GM21423 (cell line): Measurements from ENCODE around the gene APBB3.

ENCODE experiments used
- ATAC-seq: cut with Tn5 transposase; IDR thresholded peaks from one replicate; pipeline ENCODE4 v1.9.1; 2021; ENCODE audit warnings: mild to moderate bottlenecking, moderate library complexity; ENCODE audit not compliant: unreplicated experiment

APBB3 gene

GRCh38 chr5:140576776-140577201 lies 12.4 kb upstream of the APBB3 start:
- ATAC-seq = no peak

- ATAC-seq = no peak
These were observed 10.9 kb upstream of the APBB3 start for GRCh38 chr5:140575309-140575708.

DNA sequence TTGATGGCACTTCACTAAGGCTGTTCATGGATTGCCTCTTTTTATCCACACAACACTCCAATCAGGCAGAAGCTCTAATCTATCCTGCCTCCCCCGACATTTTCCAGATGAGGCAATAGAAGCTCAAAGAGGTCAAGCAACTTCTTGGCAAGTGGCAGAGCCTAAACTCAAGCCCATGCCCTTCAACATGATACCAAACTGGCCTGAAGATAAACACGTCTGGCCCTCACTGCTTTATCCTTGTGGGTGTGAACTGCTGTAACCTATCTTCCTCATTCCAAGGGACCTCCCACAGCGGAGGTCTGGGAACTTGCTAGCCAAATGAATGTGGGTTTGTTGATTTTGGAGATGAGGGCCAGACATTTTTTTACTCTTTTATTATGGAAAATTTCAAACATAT lies 9.8 kb upstream of the APBB3 start:
- no peak for ATAC-seq

GRCh38 chr5:140573683-140574082 lies 9.3 kb upstream of the APBB3 start:
- no peak for ATAC-seq

- no peak for ATAC-seq
These were observed 6.7 kb upstream of the APBB3 start for GRCh38 chr5:140571105-140571504.

DNA sequence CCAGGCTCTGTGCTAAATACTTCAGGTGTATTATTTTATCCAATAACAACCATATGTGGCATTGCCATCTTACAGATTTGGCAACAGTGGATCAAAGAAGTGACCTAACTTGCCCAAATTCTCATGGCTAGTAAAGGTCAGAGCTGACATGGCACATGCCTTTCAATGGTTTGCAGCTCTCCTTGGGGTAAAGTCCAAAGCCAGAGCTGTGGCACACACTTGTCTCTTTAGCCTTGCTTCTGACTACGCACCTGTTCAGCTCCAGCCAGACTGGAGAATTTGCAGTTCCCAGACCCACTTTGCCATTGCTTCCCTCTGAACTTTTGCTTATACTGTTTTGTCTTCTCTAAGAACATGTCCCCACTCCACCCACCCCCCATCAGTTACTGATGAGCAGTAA lies 6.1 kb upstream of the APBB3 start:
- no peak for ATAC-seq

DNA sequence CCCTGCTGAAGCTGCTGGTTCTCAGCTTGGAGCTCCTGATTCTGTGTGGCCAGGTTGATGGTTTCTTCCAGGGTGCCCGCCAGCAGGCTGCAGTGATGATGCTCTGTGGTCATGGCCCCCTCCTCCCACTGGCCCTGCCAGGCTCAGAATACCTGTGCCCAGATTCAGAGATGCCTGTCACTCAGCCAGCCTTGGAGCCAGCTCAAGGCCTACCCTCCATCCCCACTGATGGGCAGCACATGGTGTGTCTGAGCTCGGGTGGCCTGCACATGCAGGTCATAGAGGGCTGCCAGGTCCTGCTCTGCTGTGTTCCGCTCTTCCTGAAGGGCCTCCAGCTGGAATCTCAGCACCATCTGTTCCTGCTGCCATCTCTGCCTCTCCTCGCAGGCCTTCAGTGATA lies 5.7 kb upstream of the APBB3 start:
- ATAC-seq = no peak

GRCh38 chr5:140569197-140569596 lies 4.8 kb upstream of the APBB3 start:
- ATAC-seq = peak; percentile 22

DNA sequence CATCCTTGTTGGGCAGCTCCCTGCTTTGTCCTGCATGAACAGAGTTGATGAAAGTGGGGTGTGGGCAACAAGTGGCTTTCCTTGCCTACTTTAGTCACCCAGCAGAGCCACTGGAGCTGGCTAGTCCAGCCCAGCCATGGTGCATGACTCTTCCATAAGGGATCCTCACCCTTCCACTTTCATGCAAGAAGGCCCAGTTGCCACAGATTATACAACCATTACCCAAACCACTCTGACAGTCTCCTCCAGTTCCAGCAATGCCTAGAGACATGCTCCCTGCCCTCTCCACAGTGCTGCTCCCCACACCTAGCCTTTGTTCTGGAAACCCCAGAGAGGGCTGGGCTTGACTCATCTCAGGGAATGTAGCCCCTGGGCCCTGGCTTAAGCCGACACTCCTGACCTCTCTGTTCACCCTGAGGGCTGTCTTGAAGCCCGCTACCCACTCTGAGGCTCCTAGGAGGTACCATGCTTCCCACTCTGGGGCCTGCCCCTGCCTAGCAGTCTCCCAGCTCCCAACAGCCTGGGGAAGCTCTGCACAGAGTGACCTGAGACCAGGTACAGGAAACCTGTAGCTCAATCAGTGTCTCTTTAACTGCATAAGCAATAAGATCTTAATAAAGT lies 4.2 kb upstream of the APBB3 start:
- no peak for ATAC-seq

- ATAC-seq = no peak
These were observed 3.5 kb upstream of the APBB3 start for GRCh38 chr5:140567871-140568270.

- no peak for ATAC-seq
These were observed 2.9 kb upstream of the APBB3 start for GRCh38 chr5:140567136-140567818.

DNA sequence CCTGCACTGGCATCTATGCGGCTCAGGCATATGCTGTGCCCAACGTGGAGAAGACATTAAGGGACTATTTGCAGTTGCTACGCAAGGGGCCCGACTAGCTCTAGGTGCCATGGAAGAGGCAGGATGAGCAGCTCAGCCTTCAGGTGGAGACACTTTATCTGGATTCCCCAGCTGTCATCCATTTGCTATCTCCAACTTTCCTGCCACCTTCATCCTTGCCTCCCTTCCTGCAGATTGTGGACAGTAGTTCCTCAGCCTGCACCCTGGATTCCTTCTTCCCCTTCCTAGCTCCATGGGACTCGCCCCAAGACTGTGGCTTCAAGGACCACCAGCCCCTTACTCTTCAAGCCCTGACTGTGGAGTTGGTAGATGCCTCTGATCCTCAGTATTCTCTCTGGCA lies 2.3 kb upstream of the APBB3 start:
- ATAC-seq = no peak

GRCh38 chr5:140565780-140566095 lies 1.3 kb upstream of the APBB3 start:
- ATAC-seq = no peak

DNA sequence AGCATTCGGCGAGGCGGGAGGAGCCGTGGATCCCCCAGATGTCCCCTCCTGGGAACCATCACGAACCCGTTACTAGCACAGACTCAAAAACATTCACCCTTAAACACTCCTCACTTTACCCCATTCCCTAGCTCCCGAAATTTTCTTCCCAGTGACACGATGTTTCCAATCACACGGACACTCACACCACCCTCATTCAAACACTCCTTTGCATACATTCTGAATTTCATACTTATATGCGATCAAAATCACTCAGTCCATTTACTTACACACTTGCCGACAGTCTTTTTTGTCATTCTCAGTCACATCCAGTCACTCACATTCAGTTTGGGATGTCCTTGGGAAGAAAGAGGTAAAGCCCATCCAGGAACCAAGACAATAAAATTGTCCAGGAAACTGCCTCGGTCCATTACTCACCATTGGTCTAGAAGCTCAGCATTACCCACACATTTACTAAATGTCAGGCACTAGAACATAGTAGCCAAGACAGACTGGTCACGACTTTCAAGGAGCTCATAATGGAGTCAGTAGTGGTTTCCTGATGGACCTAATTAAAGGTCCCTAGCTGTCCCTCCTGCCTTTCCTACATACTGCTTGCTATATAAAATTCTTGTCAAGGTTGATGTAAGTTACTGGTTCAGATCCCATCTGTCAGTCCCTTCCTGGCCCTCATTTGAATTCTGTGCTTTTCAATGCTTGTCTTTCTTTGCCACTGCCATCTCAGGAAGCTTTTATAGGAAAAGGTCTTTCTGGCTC lies 804 bp upstream of the APBB3 start:
- peak; percentile 0 for ATAC-seq

- ATAC-seq = no peak
These were observed 802 bp downstream of the APBB3 start for GRCh38 chr5:140563596-140563995.

DNA sequence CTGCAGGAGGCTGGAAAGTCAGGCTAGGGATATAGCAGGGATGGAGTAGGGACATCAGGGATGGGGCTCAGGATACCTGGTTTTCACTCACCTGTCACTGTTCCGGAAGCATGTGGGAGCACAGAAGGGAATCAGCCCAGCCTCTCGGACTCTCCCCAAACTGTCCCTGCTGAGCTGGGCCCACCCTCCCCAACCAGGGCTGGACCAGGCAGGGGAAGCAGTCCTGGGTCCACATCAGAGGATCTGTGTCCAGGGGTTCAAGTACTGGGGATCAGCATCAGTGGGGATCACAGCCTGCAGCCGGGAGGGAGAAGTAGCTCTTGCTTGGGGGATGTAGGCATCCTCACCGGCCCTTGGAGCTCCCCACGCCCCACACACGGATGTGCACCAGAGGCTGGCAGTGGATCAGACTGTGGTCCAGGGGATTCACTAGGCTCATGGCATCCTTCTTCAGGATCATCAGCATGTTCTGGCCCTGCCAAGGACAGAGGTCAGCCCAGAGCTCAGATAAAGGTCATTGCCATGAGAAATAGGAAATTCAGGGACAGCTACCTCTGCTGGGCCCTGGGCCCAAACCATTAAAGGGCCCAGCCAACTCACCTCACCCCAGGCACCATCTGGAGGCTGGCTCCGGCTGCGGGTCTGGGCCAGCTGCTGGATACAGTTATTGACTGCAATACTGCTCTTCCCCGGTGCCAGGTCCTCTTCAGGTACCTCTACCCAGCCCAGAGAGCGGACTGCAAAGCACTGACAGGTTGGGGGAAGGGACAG lies 2.5 kb downstream of the APBB3 start:
- ATAC-seq = no peak

DNA sequence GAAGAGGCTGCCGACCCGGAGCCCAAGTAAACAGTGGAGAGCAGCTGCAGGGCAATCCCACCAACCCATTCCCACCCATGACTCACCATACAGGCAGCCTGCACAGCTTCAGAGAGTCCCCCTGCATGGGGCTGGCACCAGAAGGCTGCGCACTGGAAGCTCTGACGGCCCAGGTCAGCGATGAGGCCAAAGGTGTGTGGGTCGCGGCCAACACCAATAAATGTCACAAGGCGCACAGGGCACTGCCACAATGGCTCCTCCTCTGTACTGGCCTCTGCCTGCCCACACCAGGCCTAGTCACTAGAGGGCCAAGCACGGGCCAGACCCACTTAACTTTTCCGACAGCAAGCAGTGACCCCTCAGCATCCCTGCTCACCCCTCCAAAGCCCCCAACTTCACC lies 4.2 kb downstream of the APBB3 start:
- ATAC-seq = no peak

GRCh38 chr5:140558542-140558941 lies 5.9 kb downstream of the APBB3 start:
- no peak for ATAC-seq

GRCh38 chr5:140557965-140558364 lies 6.4 kb downstream of the APBB3 start:
- no peak for ATAC-seq

GRCh38 chr5:140557136-140557805 lies 7.1 kb downstream of the APBB3 start, which contains the start of gene SRA1:
Gene SRA1 (minus strand): TSS chr5:140557473. CDS start chr5:140557452, 21 bp downstream.
- peak; percentile 95 for ATAC-seq

- no peak for ATAC-seq
These were observed 8.0 kb downstream of the APBB3 start for GRCh38 chr5:140556438-140556837.
